Caki2 (cell line): Measurements from ENCODE around the gene CEACAM4. TPM values are rescaled to one million over a fixed set of nuclear protein-coding genes. Genes with fewer than 3 reads are reported as not detected.
"Not testable (repeated sequence)": the region's sequence is repeated elsewhere in the genome, so short reads cannot be mapped to it uniquely, and the experiment has no call there.

Experiments
- DNase-seq: peaks from one replicate; pipeline ENCODE4 v3.0.0-alpha.2; 2015; ENCODE audit warnings: low read depth
- in situ Hi-C: cut with HindIII; loops from 2 replicates; pipeline ENCODE4 v1.10.0; 2016; ENCODE audit warnings: low sequenced_read_pairs, low pct_unique_long_range_greater_than_20kb, mixed read lengths
- total RNA-seq: library from RNA; depleted of rRNA; stranded (reverse); fragments of >200 nt; shearing (Covaris generic); gene quantifications from 2 replicates; pipeline ENCODE4 v1.2.3, GENCODE V29; 2014; ENCODE audit warnings: low replicate concordance; rRNA removed

CEACAM4 gene
- total RNA-seq = not detected in 2 replicates

DNA sequence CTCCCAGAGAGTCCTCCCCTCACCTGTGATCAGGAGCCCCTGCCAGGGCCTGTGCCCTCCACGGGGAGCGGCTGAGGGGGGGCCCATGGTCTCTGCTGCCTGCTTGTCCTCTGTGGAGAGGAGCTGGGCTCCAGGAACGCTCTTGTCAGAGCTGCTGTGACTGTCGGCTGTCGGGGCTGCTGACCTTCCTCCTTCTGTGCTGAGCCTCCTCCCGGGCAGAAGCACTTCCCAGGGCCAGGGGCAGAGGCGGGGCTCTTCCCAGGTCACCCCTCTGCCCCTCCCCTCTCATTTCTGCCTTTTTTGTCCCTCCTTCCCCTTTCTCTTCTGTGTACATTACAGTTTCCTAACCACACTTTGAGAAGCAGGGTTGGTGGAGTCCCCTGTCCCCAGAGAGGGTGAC, at the start of gene CEACAM4:
TSS of gene CEACAM4 (minus strand) at position 198 of the 400 bp plus-strand sequence. CDS start at position 87, 111 bp downstream.
- in situ Hi-C loops = no loop called here
- DNase-seq = no peak

DNA sequence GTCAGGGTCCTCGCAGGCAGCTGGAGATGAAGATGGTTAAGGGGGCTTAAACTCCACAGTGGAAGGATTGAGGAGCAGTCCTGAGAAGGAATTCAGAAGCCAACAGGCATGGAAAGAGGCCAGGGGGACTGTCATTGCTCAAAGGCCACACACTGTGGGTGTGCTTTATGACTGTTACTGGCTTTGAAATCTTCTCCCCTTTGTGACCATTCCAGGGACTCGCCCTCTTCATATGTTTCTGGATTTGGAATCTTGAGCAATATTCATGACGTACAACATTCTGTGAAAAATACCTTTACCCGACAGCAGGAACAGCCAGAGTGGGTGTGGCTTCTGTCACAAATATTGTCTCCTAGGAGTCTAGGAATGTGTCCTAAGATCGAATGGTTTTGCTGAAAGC, 44.6 kb upstream of the CEACAM4 start:
- in situ Hi-C loops = no loop called here
- DNase-seq = no peak

DNA sequence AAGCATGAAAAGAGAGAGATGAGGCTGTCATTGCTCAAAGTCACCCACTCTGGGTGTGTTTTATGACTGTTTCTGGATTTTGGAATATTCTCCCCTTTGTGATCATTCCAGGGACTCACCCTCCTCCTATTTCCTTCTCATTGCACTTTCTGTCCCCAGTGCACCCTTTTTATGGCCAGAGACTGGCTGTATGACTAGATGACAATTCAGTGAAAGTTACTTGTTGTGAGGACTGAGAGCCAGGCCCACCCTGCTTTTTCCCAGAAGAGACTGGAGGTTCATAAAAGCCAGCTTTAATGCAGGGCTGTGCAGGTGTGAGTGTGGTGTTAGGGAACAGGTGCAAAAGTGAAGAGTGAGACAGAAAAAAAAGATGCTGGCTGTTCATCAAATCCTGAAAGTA, 43.9 kb upstream of the CEACAM4 start:
- DNase-seq = no peak
- in situ Hi-C loops = no loop called here

DNA sequence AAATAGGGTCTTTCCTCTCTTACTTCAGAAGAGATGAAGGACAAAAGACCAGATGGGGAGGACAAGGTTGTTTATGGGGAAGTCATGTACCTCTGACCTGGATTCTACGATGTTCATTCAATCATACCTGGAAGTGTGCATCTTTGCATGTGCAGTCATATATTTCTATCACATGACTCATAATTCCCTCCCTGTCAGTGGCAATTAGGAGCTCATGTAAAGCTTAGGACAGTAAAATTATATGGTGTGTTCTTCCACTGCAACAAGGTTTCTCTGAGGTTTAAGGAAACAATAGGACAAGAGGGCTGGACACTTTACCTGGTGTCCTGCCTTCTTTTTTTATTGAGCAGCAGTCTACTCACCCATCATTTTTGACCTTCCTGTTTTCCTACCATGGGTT, 41.4 kb upstream of the CEACAM4 start:
- DNase-seq = no peak
- in situ Hi-C loops = no loop called here

DNA sequence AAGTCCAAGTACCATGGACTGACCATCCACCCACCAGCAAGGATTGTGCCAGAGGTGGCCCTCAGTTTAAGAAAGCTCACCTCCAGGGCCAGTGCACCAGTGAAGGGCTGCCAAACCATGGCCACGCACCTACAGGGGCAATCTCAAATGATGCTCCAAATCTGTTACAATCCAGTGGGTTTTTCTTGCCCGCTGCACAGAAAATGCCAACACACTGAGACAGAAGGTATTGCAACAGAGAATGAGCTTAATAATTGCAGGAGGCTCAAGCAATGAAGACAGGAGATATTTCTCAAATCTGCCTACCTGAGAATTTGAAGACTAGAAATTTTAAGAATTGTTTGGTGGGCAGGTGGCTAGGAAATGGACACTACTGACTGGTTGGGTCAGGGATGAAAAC, 39.2 kb upstream of the CEACAM4 start:
- in situ Hi-C loops = no loop called here
- no peak for DNase-seq

DNA sequence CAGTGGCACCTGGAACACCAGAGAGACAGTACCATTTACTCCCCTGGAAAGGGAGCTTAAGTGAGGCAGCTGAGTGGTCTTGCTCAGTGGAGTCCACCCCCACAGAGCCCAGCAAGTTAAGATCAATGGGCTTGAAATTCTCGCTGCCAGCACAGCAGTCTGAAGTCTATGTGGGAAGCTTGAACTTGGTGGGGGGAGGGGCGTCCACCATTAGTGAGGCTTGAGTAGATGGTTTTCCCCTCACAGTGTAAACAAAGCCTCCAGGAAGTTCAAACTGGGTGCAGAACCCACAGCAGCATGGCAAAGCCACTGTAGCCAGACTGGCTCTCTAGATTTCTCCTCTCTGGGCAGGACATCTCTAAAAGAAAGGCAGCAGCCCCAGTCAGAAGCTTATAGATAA, 30.3 kb upstream of the CEACAM4 start:
- DNase-seq = no peak
- in situ Hi-C loops = no loop called here

DNA sequence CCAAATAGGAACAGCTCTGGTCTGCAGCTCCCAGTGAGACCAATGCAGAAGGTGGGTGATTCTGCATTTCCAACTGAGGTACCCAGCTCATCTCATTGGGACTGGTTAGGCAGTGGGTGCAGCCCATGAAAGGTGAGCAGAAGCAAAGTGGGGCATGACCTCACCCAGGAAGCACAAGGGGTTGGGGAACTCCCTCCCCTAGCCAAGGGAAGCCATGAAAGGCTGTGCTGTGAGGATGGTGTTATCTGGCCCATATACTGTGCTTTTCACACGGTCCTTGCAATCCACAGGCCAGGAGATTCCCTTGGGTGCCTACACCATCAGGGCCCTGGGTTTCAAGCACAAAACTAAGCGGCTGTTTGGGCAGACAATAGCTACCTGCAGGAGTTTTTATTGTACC, 29.9 kb upstream of the CEACAM4 start:
- in situ Hi-C loops, DNase-seq: not testable (repeated sequence)

DNA sequence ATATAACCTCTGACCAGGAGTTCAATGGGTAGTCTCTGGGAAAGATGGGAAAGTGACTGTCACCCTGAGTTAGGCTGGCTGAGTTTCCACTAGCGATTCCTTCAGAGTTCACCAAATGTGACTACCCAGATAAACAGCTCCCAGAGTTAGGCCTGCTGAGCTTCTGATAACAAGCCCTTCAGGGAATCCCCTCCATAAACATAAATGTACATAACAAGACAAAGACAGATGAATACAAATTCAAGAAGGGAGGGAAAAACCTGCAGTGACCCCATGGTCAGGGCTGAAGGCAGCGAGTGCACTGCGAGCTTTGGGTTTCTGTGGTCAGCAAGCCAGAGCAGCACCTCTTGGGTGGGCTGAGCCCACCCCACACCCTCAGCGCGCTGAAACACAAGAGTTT, 25.4 kb upstream of the CEACAM4 start:
- in situ Hi-C loops = no loop called here

DNA sequence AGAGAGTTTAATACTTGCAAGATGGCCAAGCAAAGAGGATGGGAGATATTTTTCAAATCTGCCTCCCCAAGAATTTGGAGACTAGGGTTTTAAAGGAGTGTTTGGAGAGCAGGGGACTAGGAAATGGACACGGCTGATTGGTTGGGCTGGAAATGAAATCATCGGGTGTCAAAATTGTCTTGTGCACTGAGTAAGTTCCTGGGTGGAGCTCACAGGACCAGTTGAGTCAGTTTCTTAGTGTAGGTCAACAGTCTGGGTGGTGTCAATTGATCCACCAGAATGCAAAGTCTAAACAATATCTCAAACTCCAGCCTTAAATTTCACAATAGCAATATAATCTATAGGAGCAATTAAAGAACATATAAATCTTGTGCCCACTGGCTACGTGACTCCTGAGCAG, 23.0 kb upstream of the CEACAM4 start:
- no peak for DNase-seq
- in situ Hi-C loops = no loop called here

More for the DNA sequence above, 25.4 kb upstream of the CEACAM4 start:
- DNase-seq = no peak

DNA sequence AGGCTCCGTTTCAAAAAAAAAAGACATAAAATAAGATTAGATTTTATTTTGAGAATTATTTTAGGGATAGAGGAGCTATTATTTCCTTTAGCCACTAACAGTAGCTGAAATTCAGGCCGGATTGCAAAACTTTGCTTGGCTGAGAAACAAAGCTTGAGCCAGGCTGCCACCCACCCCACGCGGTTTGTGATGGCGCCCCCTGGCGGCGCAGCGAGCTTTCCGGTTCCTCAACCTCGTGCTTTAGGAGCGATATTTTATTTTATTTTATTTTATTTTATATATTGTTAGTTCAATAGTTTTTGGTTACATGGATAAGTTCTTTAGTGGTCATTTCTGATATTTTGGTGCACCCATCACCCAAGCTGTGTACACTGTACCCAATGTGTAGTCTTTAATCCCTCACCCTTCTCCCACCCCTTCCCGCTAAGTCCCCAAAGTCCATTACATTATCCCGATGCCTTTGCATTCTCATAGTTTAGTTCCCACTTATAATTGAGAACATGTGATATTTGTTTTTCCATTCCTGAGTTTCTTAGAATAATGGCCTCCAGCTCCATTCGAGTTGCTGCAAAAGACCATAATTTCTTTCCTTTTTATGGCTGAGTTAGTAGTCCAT, 19.8 kb upstream of the CEACAM4 start:
- in situ Hi-C loops = no loop called here
- no peak for DNase-seq

DNA sequence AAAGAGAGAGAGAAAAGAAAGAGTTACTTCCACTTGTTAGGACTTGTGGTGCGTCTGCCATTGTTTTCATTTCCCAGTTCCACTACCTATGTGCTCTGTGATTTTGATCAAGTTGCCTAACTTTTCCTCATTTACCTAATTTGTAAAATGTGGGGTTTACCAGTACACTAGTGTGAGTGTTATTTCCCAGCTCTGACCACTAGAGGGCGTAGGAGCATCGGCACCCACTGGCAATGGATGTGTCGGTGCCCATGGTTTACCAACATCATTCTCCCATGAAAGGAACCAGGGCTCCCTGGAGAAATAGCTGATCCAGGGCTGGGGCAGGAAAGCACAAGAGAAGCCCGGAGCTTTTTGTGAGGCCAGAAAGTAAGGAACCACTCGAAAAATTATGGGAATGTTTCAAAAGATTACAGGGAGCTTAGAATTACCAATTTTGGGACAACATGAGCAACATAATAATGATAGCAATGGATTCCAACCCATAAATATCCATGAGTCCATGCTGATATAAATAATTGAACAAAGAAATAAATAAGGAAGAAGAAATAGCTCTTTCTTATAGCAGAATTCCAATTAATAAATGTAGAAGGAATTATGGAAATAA, 15.1 kb upstream of the CEACAM4 start:
- in situ Hi-C loops = no loop called here
- DNase-seq = peak; percentile 23

DNA sequence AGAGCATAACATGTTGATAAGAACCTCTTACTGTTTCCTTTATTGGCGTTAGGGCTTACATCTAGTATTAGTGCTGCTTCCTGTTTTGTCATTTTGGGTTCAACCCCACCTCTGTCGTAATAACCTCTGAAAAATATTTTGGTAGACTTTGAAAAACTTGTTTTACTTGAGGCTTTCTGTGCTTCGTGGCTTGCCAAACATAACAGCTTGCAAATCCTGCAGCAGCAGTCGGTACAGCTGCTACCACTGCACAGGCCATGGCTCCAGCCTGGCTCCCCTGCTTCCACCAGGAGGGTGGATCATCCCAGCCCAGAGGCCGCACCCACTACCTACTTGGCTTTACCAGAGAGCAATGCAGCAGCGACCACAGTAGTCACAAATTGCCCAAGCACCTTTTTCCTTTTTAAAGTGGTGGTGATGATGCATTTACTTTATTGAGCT, 11.8 kb upstream of the CEACAM4 start:
- DNase-seq = no peak
- in situ Hi-C loops = no loop called here

DNA sequence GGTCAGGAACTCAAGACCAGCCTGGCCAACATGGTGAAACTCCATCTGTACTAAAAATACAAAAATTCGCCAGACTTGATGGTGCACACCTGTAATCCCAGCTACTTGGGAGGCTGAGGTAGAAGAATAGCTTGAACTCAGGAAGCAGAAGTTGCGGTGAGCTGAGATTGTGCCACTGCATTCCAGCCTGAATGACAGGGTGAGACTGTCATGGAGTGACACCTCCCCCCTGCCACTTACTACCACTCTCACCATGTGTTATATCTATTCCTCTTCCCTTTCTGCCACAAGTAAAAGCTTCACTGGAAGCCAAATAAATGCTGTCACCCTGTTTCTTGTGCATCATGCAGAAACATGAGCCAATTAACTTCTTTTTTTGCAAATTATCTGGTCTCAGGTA, 10.6 kb upstream of the CEACAM4 start:
- DNase-seq = no peak
- in situ Hi-C loops = no loop called here

DNA sequence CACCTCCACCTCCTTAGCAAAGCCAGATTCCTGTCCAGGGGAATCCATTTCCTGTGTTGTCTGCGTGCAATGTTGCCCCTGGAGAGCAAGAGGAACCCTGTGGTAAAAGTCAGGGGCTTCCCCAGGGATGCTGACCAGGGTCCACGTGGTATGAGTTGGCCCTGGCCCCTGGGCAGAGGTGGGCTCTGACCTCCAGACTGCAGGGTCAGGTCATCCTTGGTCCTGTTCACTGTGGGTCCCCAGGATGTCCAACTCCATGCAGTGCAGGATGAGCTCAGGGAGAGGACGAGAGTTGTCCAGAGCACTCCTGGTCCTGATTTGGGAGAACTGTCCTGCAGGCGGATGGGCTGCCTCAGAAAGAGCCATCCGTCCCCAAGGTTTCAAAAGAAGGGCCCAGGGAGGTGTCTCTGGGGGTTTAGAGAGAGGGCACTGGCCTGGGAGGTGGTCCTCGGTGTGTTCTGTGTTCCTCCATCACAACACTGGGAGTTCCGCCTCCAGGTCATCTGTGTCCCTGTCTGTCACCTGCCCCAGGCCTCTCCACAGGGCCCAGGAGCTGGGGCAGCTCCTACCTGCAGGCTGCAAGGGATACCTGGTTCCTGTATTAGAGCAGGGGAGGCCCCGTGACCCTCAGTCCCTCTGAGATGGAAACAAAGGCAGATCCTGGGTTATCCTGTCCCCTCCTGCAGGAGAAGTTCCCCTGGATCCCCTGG, 1.2 kb upstream of the CEACAM4 start:
- DNase-seq = no peak
- in situ Hi-C loops = no loop called here

DNA sequence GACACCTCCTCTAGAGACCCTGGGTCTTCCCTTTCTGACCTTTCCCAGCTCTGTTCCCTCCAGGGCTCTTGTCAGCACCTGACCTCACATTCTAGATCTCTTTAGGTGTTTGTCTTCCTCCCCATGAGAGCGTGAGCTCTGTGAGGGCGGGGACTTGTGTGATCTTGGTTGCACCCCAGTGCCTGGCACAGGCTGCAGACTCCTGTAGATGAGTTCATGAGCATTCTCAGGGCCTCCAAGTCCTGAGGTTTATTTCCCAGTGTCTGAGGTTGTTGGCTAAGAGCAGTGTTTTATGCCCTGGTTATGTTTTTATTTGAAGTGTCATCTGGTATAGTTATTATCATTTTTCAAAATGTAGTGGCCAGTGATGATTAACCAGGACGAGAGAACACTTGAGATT, 596 bp downstream of the CEACAM4 start:
- in situ Hi-C loops = no loop called here
- DNase-seq = no peak

DNA sequence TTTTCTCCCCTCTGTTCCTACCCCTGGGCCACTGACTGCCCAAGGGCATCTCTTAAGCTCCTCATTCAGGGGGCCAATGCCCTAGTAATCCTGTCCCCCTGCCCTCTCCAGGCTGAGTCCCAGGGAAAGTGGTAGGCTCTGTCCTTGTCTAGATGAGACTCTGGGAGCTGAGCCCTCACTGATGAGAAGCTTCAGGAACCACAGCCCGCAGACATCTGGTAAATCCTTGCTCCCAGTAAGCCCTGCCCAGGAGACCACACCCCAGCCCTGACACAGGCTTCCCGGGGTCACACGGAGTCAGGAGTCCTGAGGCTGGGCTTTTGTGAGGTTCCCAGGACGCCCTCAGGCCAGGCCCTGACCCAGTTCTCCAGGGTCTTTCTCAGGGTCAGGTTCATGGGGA, 1.9 kb downstream of the CEACAM4 start:
- in situ Hi-C loops = no loop called here
- DNase-seq = no peak

DNA sequence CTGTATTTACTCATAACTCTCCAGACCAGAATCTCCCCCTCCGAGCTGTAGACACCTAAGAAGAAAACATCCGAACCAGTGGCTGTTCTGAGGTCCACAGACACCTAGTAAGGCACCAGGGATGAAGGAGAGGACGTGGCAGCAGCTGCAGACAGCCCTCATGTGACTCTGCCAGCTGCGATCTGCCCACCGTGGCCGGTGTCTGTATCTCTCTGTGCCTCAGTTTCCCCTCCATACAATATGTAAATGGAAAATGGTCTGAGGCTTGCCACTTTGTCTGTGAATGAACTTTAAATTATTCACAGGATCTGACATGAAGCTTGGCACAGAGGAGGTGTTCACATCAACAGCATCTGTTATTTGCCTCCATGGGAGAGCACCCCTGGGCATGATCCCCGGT, 2.4 kb downstream of the CEACAM4 start:
- in situ Hi-C loops = no loop called here
- no peak for DNase-seq

DNA sequence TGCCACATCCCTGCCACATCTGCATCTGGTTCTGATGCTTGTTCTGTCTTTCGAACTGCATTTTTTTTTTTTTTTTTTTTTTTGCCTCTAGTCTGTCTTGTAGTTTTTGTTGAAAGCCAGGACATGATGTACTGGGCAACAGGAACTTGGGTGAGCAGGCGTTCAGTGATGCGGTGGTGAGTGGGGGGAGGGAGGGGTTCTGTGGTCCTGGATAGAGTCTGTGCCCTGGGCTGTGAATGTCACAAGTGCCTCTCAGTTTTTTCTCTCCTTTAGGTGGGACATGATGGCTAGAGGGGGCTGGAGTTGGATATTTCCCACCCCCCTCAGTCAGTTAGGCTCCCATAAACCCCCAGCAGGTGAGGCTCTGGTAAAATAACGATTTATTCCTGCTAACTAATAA, 3.5 kb downstream of the CEACAM4 start:
- in situ Hi-C loops = no loop called here

DNA sequence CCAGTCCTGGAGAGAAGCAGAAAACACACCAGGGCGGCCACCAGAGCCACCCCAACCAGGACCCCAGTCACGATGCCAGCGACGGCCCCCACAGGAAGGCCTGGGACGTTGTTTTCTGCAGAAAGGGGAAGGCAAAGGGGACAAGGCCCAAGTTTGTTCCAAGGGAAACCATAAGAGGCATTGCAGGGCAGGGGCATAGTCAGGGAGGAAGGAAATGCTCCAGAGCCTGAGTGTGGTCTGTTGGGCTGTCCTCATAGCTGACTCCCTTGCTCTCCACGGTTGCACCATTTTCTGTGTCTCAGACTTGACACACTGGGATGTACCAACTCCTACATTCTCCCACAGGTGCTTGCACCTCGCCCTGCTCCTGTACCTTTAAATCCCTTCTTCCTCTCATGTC, 5.2 kb downstream of the CEACAM4 start:
- in situ Hi-C loops = no loop called here
- no peak for DNase-seq

More for the DNA sequence above, 3.5 kb downstream of the CEACAM4 start:
- DNase-seq = no peak

DNA sequence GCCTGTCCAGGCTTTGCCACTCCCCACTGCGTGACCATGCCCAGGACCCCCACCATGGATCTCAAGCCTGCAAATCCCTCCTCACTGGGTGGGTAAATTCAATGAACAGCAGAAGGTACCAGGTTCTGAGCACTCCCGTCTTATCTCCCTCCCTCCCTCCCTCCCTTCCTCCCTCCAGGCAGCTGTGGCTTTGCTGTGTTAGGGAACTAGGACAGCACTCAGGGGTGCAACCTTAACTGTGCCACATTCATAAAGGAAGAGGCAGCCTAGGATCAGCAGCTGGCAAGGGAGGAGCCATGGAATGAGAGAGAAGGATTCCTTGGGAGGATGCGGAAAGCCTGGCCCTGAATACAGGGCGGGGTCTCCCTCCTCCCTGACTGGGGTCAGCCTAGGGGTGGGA, 5.6 kb downstream of the CEACAM4 start:
- DNase-seq = no peak
- in situ Hi-C loops = no loop called here
